Activated CD8-positive, alpha-beta T cell treated with anti-CD3 and anti-CD28 coated beads for 36 hours (primary cell): Measurements from ENCODE around the gene COA1. TPM values are rescaled to one million over a fixed set of nuclear protein-coding genes. Genes with fewer than 3 reads are reported as not detected.

ENCODE experiments used
- ATAC-seq: fragments of 200-7000 bp; cut with Tn5 transposase; one replicate; pipeline ENCODE4 v1.10.0; 2021; ENCODE audit warnings: mild to moderate bottlenecking, moderate library complexity
- CTCF ChIA-PET: fragments of 350-600 bp; sonication (Branson Sonifier 250); formaldehyde crosslinking; loops from one replicate; lab custom pipeline; 2021; ENCODE audit warnings: antibody characterized with exemption; lab: Charles Lee
- POLR2A ChIA-PET: fragments of 350-600 bp; sonication (Branson Sonifier 250); formaldehyde crosslinking; loops from one replicate; lab custom pipeline; 2021; ENCODE audit warnings: antibody characterized with exemption; lab: Charles Lee
- DNase-seq: peaks from one replicate; pipeline ENCODE4 v3.0.0-alpha.2; 2020
- H3K27ac Mint-ChIP-seq: one replicate; pipeline ENCODE4 v1.8.0; 2021; ENCODE audit warnings: mild to moderate bottlenecking, mixed read lengths
- H3K27me3 Mint-ChIP-seq: one replicate; pipeline ENCODE4 v1.8.0; 2021; ENCODE audit warnings: mixed read lengths
- H3K36me3 Mint-ChIP-seq: one replicate; pipeline ENCODE4 v1.8.0; 2021; ENCODE audit warnings: low read depth, mixed read lengths
- H3K4me1 Mint-ChIP-seq: one replicate; pipeline ENCODE4 v1.8.0; 2021; ENCODE audit warnings: low read depth, mixed read lengths
- H3K4me3 Mint-ChIP-seq: one replicate; pipeline ENCODE4 v1.8.0; 2021; ENCODE audit warnings: mild to moderate bottlenecking, moderate library complexity, mixed read lengths
- H3K9me3 Mint-ChIP-seq: one replicate; pipeline ENCODE4 v1.8.0; 2021; ENCODE audit warnings: mixed read lengths
- intact Hi-C: fragments of 100-400 bp; cut with micrococcal nuclease; formaldehyde crosslinking; loops from one replicate; pipeline ENCODE4 v1.10.0; 2022
- total RNA-seq, 2 experiments: library from RNA; stranded (reverse); gene quantifications; one replicate each; pipeline ENCODE4 v1.2.3, GENCODE V29; 2021
- TF ChIP-seq, protein P1 (sequence below): fragments of 200-600 bp; IDR thresholded peaks from one replicate; pipeline ENCODE4 v1.8.0; 2022; ENCODE audit warnings: antibody characterized with exemption, mild to moderate bottlenecking

The COA1 gene
- total RNA-seq, 2 experiments from 2014 or later: 78.8 to 85.6 TPM

DNA sequence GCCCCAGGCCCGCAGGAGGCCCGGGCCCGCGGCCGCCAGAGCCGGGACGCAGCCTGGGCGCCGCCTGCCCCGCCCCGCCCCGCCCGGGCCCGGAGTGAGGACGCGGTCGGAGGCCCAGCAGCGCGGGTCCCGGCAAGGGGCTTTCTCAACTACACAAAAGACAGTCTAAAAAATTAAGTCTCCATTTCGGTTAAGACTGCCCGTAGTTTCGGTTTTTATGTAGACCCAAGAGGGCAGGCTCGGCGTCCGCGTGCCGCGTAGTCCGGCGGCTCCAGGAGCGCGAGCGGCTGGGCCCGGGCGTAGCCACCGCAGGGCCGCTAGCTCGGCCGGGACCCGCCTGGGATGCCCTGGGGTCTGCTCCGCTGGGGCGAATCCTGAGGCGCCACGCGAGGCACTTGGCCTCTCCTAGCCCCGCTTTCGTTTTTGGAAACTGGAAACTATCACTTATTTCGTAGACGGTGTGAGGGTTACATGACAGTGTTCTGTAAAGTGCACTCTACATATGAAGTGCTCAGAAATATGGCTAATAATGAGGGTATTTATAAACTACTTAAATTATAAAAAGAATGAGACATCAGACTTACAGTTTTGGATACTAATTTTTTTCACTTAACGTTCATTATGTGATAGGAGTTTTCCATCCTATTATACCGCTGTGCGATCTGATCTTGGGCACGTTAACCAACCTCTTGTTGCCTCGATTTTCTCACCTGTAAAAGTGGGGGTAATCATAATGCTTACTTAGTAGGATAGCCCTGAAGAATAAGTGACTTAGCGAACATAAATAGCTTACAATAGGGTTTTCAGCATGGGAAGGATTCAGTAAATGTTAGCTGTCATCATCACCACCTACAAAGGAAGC lies 29.7 kb upstream of the COA1 start:
- H3K4me3 Mint-ChIP-seq: peak overlapping the region; percentile 80
- DNase-seq (peak; percentile 59), ATAC-seq (peak; percentile 68)
- H3K27ac Mint-ChIP-seq: peak overlapping the region; percentile 52
- TF ChIP-seq, protein P1, sequence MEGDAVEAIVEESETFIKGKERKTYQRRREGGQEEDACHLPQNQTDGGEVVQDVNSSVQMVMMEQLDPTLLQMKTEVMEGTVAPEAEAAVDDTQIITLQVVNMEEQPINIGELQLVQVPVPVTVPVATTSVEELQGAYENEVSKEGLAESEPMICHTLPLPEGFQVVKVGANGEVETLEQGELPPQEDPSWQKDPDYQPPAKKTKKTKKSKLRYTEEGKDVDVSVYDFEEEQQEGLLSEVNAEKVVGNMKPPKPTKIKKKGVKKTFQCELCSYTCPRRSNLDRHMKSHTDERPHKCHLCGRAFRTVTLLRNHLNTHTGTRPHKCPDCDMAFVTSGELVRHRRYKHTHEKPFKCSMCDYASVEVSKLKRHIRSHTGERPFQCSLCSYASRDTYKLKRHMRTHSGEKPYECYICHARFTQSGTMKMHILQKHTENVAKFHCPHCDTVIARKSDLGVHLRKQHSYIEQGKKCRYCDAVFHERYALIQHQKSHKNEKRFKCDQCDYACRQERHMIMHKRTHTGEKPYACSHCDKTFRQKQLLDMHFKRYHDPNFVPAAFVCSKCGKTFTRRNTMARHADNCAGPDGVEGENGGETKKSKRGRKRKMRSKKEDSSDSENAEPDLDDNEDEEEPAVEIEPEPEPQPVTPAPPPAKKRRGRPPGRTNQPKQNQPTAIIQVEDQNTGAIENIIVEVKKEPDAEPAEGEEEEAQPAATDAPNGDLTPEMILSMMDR: no peak
- peaks cover 10% of the 10 kb centered on the region for H3K27me3 Mint-ChIP-seq
- POLR2A ChIA-PET: interaction anchor here (1.2 to 2.2 kb wide), 6 partner anchors 23 to 176 kb away, joined by 3 to 10 read pairs (median 4); partner anchors contain the start of genes COA1 and STK17A
- H3K9me3 Mint-ChIP-seq: no peaks in the 10 kb centered on the region
- peaks cover 49% of the 10 kb centered on the region for H3K4me1 Mint-ChIP-seq
- CTCF ChIA-PET: interaction anchor here (0.7 to 2.6 kb wide), 5 partner anchors 29 to 176 kb away, joined by 3 to 11 read pairs (median 4); partner anchors contain the start of genes COA1 and STK17A
- intact Hi-C loops: no loop called here
- H3K36me3 Mint-ChIP-seq: no peaks in the 10 kb centered on the region

DNA sequence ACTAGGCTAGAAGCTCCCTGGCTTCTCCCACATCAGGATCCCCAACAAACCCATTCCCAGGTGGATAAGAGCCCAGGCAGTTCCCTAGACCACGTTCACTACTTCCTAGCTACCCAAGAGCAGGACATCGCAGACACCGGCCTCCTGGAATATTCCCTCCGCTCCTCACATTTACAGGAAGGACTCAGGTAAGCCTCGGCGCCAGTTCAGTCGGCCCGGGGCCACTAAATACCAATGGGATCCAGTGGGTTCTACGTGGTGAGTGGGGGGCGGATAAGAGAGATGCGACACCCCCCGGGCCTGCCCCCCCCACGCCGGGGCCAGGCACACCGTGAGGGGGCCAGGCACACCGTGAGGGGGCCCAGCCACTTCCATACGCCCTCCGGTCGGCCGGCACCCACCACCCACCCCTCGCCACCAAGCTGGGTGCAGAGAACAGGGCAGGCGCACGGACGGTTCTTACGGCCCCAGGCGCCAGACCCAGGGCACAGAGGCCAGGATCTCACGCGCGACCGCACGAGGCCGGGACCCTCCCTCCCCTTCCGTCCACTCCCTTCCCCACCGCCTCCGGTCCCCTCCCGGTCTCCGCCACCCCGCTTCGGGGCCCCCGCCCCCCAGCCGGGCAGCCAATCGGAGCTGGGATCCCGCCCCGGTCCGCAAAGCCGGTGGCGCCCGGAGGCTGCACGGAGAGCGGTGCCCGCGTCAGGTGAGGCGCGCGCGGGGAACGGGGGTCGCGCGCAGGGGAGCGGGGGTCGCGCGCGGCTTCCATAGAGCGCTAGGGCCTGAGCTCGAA lies 28.9 kb upstream of the COA1 start, which contains the start of gene BLVRA:
Gene BLVRA (plus strand): TSS at position 652 of the 793 bp plus-strand sequence. CDS start 12,479 bp downstream, outside the sequence.
- DNase-seq (peak; percentile 57), ATAC-seq (peak; percentile 75)
- POLR2A ChIA-PET: interaction anchor here (1.1 to 2.2 kb wide), 7 partner anchors 9 to 175 kb away, joined by 3 to 10 read pairs (median 4); partner anchors contain the start of genes COA1 and STK17A
- Mint-ChIP-seq H3K9me3 (no peaks in the 10 kb centered on the region), H3K4me1 (peaks cover 43% of the 10 kb centered on the region), H3K4me3 (peak within 1 kb of the TSS; percentile 80), H3K36me3 (no peaks in the 10 kb centered on the region), H3K27ac (peak within 1 kb of the TSS; percentile 58), H3K27me3 (peaks cover 10% of the 10 kb centered on the region)
- CTCF ChIA-PET: interaction anchor here (0.7 to 2.6 kb wide), 5 partner anchors 28 to 185 kb away, joined by 3 to 11 read pairs (median 4); partner anchors contain the start of genes COA1 and STK17A
- intact Hi-C loops: no loop called here
- TF ChIP-seq, protein P1: no peak

DNA sequence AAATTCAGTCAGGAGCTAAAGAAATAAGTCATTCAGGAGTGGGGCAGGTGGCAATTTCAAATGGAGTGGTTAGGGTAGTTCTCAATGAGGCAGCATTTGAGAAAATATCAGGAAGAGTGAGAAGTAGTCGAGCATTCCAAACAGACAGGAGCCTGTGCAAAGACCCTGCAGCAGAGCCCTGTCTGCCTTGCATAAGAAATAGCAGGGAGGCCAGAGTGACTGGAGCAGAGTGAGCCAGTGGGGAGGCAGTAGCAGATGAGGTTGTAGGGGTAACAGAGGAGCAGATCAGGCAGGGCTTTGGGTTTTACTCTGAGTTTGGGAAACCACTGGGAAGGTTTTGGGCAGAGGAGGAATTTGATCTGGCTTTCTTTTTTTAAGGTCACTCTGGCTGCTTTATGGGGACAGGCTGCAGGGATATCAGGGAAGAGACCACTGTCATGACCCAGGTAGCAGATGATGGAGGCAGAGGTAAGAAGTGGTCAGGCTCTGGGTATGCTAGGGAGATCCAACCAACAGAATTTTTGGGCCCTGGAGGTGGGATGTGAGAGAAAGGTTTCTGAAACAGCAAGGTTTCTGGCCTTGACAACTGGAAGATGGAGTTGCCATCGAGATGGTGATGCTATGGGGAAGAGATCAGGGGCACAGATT lies 27.9 kb upstream of the COA1 start:
- DNase-seq (no peak), ATAC-seq (no peak)
- peaks cover 43% of the 10 kb centered on the region for H3K4me1 Mint-ChIP-seq
- H3K36me3 Mint-ChIP-seq: no peaks in the 10 kb centered on the region
- ChIA-PET POLR2A (interaction anchor here (1.1 to 2.2 kb wide), 2 partner anchors 8 to 28 kb away, joined by 5 to 6 read pairs; partner anchors contain the start of gene COA1), CTCF (interaction anchor here (1.2 to 2.6 kb wide), 6 partner anchors 21 to 175 kb away, joined by 4 to 11 read pairs (median 6); partner anchors contain the start of genes COA1 and STK17A)
- peak overlapping the region; percentile 80 for H3K4me3 Mint-ChIP-seq
- H3K27me3 Mint-ChIP-seq: peaks cover 10% of the 10 kb centered on the region
- TF ChIP-seq, protein P1: no peak
- H3K9me3 Mint-ChIP-seq: no peaks in the 10 kb centered on the region
- H3K27ac Mint-ChIP-seq: peak overlapping the region; percentile 58
- intact Hi-C loops: no loop called here

DNA sequence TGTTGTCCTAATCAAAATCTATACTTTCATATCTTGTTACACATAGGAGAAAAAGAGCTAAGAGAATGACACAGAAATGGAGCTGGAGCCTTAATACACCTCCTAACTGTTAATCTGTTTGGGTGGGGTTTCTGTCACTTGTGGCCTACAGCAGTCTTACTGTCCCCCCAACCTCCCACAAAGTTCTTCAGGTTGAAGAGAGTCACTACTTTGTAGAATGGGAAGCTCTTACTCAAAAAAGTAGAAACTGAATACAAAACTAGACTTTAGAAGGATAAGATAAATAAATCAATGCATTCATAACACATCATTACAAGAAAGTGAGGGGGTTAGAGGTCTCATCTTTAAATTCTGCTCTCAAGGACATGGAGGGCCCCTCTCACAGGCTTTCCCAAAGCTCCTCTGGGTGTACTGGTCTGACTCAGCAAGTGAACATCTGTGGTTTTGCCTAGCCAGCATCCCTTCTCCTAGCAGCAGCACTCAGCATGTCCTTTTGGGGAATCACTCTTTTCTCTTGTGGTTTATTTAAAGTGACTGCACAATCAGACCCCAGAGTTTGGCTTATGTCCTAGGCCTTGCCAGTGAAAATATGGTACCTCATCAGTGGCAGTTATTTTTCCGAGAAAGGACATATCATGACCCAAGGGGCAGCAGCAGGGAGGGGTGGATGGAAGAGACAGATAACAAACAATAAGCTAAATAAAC lies 27.2 kb upstream of the COA1 start:
- TF ChIP-seq, protein P1: no peak
- no peak for ATAC-seq
- Mint-ChIP-seq H3K4me1 (peaks cover 36% of the 10 kb centered on the region), H3K27me3 (peaks cover 10% of the 10 kb centered on the region), H3K36me3 (no peaks in the 10 kb centered on the region), H3K9me3 (no peaks in the 10 kb centered on the region), H3K27ac (no peak overlapping the region), H3K4me3 (peak overlapping the region; percentile 80)
- peak; percentile 22 for DNase-seq
- intact Hi-C loops: no loop called here
- POLR2A ChIA-PET: interaction anchor here (0.9 to 2.2 kb wide), 2 partner anchors 12 to 27 kb away, joined by 4 to 6 read pairs; partner anchors contain the start of gene COA1
- CTCF ChIA-PET: interaction anchor here (1.2 to 1.5 kb wide), 4 partner anchors 20 to 174 kb away, joined by 4 to 8 read pairs (median 6); partner anchors contain the start of genes COA1 and STK17A
